Effector memory CD8-positive, alpha-beta T cell (primary cell): ENCODE results near the gene PRL.

Source experiments
- ATAC-seq: fragments of 150-1000 bp; cut with Tn5 transposase; replicated peaks from 2 replicates; pipeline ENCODE4 v1.10.0; 2021; ENCODE audit warnings: mild to moderate bottlenecking, moderate library complexity
- DNase-seq, 3 experiments: peaks; one replicate each; pipeline ENCODE4 v3.0.0; 2021
- H3K27ac Mint-ChIP-seq, 2 donors: one replicate each; pipeline ENCODE4 v1.8.0; 2022; ENCODE audit warnings: mild to moderate bottlenecking in 2 of 2, mixed read lengths in 2 of 2, moderate library complexity in 2 of 2
- H3K27me3 Mint-ChIP-seq, 2 donors: one replicate each; pipeline ENCODE4 v1.8.0; 2022; ENCODE audit warnings: mixed read lengths in 2 of 2
- H3K36me3 Mint-ChIP-seq: one replicate; pipeline ENCODE4 v1.8.0; 2022; ENCODE audit warnings: mild to moderate bottlenecking, moderate library complexity, mixed read lengths; ENCODE audit not compliant: insufficient read depth
- H3K4me1 Mint-ChIP-seq, 2 donors: one replicate each; pipeline ENCODE4 v1.8.0; 2022; ENCODE audit warnings: low read depth in 2 of 2, mixed read lengths in 2 of 2
- H3K4me3 Mint-ChIP-seq, 2 donors: one replicate each; pipeline ENCODE4 v1.8.0; 2022; ENCODE audit warnings: mild to moderate bottlenecking in 2 of 2, mixed read lengths in 2 of 2, moderate library complexity in 2 of 2
- H3K9me3 Mint-ChIP-seq, 2 donors: one replicate each; pipeline ENCODE4 v1.8.0; 2022; ENCODE audit warnings: mixed read lengths in 2 of 2

The PRL gene

GRCh38 chr6:22281341-22282085 is 15.3 kb downstream of the PRL start:
- Mint-ChIP-seq H3K9me3 (peaks cover 5 to 8% of the 10 kb centered on the region in 2 donors), H3K4me1 (no peaks in the 10 kb centered on the region), H3K27ac (no peak overlapping the region), H3K27me3 (no peaks in the 10 kb centered on the region), H3K36me3 (no peaks in the 10 kb centered on the region), H3K4me3 (no peak overlapping the region)
- DNase-seq (no peak), ATAC-seq (no peak)

GRCh38 chr6:22279427-22279826 is 17.4 kb downstream of the PRL start:
- Mint-ChIP-seq H3K4me3 (no peak overlapping the region), H3K27ac (no peak overlapping the region), H3K4me1 (no peaks in the 10 kb centered on the region), H3K27me3 (no peaks in the 10 kb centered on the region), H3K36me3 (no peaks in the 10 kb centered on the region), H3K9me3 (peaks cover 0 to 8% of the 10 kb centered on the region in 2 donors)
- ATAC-seq (no peak), DNase-seq (no peak)

DNA sequence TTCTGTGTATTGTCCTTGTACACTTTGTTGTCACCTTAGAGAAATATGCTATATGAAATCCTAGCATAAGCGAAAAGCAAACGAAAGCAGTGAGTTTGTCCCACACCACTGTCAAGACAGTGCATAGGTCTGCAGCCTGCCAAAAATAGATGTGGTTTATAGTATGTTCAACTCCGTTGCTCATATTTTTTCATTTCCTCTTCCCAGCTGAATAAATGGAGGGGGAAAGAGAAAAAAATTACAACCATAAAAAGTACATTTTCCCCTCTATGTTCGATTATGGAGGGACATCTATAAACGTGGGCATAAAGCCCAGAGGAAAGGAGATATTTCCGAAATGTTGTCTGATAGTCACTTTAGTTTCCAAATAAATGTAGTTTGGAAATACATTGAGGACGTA is 25.8 kb downstream of the PRL start:
- Mint-ChIP-seq H3K4me1 (no peaks in the 10 kb centered on the region), H3K4me3 (no peak overlapping the region), H3K27me3 (no peaks in the 10 kb centered on the region), H3K36me3 (no peaks in the 10 kb centered on the region), H3K9me3 (peaks cover 3 to 7% of the 10 kb centered on the region in 2 donors), H3K27ac (no peak overlapping the region)
- DNase-seq (no peak), ATAC-seq (no peak)

- Mint-ChIP-seq H3K9me3 (peaks cover 3 to 6% of the 10 kb centered on the region in 2 donors), H3K36me3 (no peaks in the 10 kb centered on the region), H3K4me1 (no peaks in the 10 kb centered on the region), H3K27me3 (no peaks in the 10 kb centered on the region), H3K4me3 (no peak overlapping the region), H3K27ac (no peak overlapping the region)
- no peak for ATAC-seq
- no peak for DNase-seq
These were observed 33.1 kb downstream of the PRL start for GRCh38 chr6:22263748-22264147.

- H3K27me3 Mint-ChIP-seq = no peaks in the 10 kb centered on the region
- DNase-seq = no peak
- H3K27ac Mint-ChIP-seq = no peak overlapping the region
- no peaks in the 10 kb centered on the region for H3K9me3 Mint-ChIP-seq
- H3K4me3 Mint-ChIP-seq = no peak overlapping the region
- no peaks in the 10 kb centered on the region for H3K36me3 Mint-ChIP-seq
- ATAC-seq = no peak
- no peaks in the 10 kb centered on the region for H3K4me1 Mint-ChIP-seq
These were observed 42.0 kb downstream of the PRL start for GRCh38 chr6:22254886-22255285.

DNA sequence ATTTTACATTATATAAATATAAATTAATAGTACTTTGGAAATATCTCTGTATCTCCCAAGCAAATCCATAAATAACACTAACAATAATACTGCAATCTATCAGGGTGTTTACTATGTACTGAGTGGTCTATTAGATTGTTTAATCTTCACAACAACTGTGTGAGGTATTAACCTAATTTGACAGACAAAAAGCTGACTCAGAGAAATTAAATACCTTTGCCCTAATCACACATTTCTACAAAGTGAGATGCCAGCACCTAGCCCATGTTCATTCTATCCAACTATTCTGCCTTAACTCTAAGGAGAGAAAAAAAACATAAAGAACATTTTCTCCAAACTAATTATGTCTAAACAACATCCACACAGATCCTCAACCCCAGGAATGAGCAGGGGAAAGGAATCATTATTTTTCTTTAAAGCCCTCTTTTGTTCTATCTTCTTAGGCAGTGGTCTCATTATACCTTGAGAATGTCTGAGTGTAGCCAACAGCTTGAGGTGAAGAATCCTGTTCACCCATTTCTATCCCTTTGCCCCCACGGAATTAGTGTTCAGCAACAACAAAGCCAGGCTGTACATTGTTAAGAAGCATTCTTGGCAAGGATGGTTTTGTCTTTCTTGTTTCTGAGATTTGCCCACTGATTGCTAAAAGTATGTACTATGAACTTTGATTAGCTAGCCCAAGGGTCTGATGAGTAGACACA is 42.7 kb downstream of the PRL start:
- Mint-ChIP-seq H3K4me3 (no peak overlapping the region), H3K4me1 (no peaks in the 10 kb centered on the region), H3K36me3 (no peaks in the 10 kb centered on the region), H3K27me3 (no peaks in the 10 kb centered on the region), H3K27ac (no peak overlapping the region), H3K9me3 (peaks cover 0 to under 1% of the 10 kb centered on the region in 2 donors)
- ATAC-seq (no peak), DNase-seq (no peak)

- no peaks in the 10 kb centered on the region for H3K4me1 Mint-ChIP-seq
- no peak for ATAC-seq
- no peak overlapping the region for H3K4me3 Mint-ChIP-seq
- DNase-seq = no peak
- no peaks in the 10 kb centered on the region for H3K27me3 Mint-ChIP-seq
- no peaks in the 10 kb centered on the region for H3K36me3 Mint-ChIP-seq
- peaks cover 0 to 6% of the 10 kb centered on the region in 2 donors for H3K9me3 Mint-ChIP-seq
- no peak overlapping the region for H3K27ac Mint-ChIP-seq
These were observed 45.5 kb downstream of the PRL start for GRCh38 chr6:22251348-22251747.

DNA sequence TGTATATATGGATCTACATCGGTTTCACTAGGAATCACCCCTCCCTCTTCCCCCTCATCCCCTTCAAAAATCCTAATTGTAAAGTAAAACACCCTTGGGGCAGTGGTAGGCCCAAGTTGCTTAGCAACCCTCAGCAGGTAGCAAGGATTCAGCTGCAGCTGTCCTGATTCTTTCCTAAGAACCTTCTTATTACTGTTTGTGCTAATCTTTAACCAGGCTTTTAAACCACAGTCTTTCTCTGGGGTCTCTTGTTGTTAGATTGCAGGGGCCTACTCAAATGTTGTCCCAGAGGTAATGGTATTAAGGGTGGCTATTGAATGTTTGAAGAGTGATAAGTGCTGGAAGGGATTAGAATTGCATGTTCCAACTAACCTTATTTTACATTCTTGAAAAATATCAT is 46.4 kb downstream of the PRL start:
- no peak overlapping the region for H3K4me3 Mint-ChIP-seq
- H3K27me3 Mint-ChIP-seq = no peaks in the 10 kb centered on the region
- H3K36me3 Mint-ChIP-seq = no peaks in the 10 kb centered on the region
- H3K27ac Mint-ChIP-seq = no peak overlapping the region
- DNase-seq (no peak), ATAC-seq (no peak)
- H3K9me3 Mint-ChIP-seq = peaks cover 0 to 6% of the 10 kb centered on the region in 2 donors
- H3K4me1 Mint-ChIP-seq = no peaks in the 10 kb centered on the region

- no peaks in the 10 kb centered on the region for H3K27me3 Mint-ChIP-seq
- H3K4me1 Mint-ChIP-seq = no peaks in the 10 kb centered on the region
- H3K9me3 Mint-ChIP-seq = peaks cover 0 to 6% of the 10 kb centered on the region in 2 donors
- ATAC-seq = no peak
- H3K4me3 Mint-ChIP-seq = no peak overlapping the region
- H3K36me3 Mint-ChIP-seq = no peaks in the 10 kb centered on the region
- no peak for DNase-seq
- no peak overlapping the region for H3K27ac Mint-ChIP-seq
These were observed 47.0 kb downstream of the PRL start for GRCh38 chr6:22249711-22250350.

- Mint-ChIP-seq H3K36me3 (no peaks in the 10 kb centered on the region), H3K27me3 (no peaks in the 10 kb centered on the region), H3K4me3 (no peak overlapping the region), H3K4me1 (no peaks in the 10 kb centered on the region), H3K27ac (no peak overlapping the region), H3K9me3 (peaks cover 0 to 6% of the 10 kb centered on the region in 2 donors)
- ATAC-seq (no peak), DNase-seq (no peak)
These were observed 48.1 kb downstream of the PRL start for GRCh38 chr6:22248513-22249308.

DNA sequence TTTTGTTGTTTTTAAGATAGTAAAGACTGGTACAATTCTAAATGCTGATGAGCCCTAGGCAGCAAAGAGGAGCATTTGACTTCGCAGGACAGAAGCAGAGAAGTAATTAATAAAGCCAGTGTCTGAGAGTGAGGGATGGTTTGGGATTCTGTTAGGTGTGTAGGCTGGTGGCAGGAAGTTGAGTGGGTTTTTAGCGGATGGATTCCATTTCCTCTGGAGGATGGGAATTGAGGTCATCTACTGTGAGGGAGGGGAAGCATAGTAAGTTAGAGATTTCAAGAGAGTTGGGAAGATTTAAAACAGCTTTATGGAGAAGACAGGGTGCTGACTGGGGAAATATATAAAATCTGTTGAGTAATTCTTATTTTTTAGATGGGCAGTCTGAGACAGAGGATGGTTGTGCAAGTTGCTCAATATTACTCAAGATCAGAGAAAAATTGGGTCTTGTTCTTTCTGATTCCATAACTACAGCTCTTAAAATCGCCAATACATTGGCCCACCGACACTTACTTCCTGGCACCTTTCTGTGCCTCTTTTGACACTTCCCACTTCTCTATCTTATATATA is 48.8 kb downstream of the PRL start:
- Mint-ChIP-seq H3K4me3 (no peak overlapping the region), H3K36me3 (no peaks in the 10 kb centered on the region), H3K4me1 (no peaks in the 10 kb centered on the region), H3K9me3 (peaks cover 2 to 6% of the 10 kb centered on the region in 2 donors), H3K27ac (no peak overlapping the region), H3K27me3 (no peaks in the 10 kb centered on the region)
- no peak for ATAC-seq
- DNase-seq = no peak

DNA sequence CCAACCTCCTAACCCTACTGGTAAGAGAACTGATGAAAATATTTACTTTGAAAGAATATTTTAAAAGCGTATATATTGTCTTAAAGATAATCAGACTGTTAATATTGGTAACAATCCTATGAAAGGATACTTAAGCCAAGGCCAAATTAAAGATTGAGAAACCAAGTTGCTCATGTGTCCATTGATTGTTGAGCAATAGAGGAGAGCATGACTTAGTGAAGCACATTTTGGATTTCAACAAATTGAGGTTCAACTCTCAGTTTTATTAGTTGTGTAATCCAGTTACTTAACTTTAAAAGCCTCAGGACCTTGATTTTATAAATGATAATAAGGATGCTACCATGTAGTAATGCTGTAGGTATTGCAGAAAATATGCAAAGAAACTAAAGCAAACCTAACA is 56.8 kb downstream of the PRL start:
- ATAC-seq = no peak
- Mint-ChIP-seq H3K9me3 (peaks cover 2 to 17% of the 10 kb centered on the region in 2 donors), H3K4me3 (no peak overlapping the region), H3K4me1 (no peaks in the 10 kb centered on the region), H3K27ac (no peak overlapping the region), H3K27me3 (no peaks in the 10 kb centered on the region), H3K36me3 (no peaks in the 10 kb centered on the region)
- DNase-seq = no peak

DNA sequence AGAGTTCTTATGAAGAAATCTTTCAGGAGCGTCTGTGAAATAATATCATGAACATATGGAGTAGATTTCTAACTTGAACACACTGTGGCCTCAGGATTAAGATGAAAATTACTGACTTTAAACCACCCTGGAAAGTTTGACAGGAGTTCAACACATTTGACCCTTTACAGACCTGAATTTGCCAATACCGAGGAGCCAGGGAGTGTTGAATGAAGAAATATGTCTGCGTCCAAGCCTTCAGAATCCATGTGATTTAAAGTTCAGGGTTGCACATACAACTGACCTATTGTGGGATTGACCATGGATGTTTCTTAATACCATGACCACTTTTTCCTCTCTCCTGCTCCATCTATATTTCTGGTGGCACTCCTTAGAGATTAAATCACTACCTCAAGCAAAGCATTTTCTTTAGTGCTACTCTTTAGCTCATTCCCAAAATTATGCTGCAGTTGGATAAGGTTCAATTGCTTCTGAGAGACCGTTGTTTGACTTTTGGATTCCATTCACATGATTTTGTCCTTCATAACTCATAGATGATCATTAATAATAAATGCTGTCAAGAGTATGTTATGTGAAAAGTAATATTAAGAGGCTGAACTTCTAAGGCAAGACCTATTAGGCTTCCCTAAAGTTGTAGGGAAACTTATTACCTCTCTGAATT is 57.4 kb downstream of the PRL start:
- Mint-ChIP-seq H3K27ac (no peak overlapping the region), H3K36me3 (no peaks in the 10 kb centered on the region), H3K4me1 (no peaks in the 10 kb centered on the region), H3K27me3 (no peaks in the 10 kb centered on the region), H3K9me3 (peaks cover 3 to 17% of the 10 kb centered on the region in 2 donors), H3K4me3 (no peak overlapping the region)
- ATAC-seq (no peak), DNase-seq (no peak)
